Neural cell (in vitro differentiated cells): ENCODE measurements around the gene TMEM225. TPM values are rescaled to one million over a fixed set of nuclear protein-coding genes. Genes with fewer than 3 reads are reported as not detected.
"Not testable (repeated sequence)": the region's sequence is repeated elsewhere in the genome, so short reads cannot be mapped to it uniquely, and the experiment has no call there.

Experiments used
- H2AFZ ChIP-seq: fragments of 200-600, 300-800 bp; sonication (generic), shearing (Covaris generic); 2 replicates; pipeline ENCODE4 v1.6.0; 2014; ENCODE audit warnings: low read depth, mild to moderate bottlenecking, antibody characterized with exemption, low read length, moderate library complexity
- H3F3A ChIP-seq: fragments of 200-600 bp; shearing (Covaris generic); 2 replicates; pipeline ENCODE4 v1.6.1; 2016; ENCODE audit warnings: mild to moderate bottlenecking, moderate library complexity, mixed read lengths, antibody characterized with exemption, low read length; ENCODE audit not compliant: insufficient read depth, poor library complexity, severe bottlenecking
- H3K27ac ChIP-seq: fragments of 200-600, 300-800 bp; sonication (generic), shearing (Covaris generic); 2 replicates; pipeline ENCODE4 v1.5.1; 2014; ENCODE audit warnings: mild to moderate bottlenecking, low read length, moderate library complexity
- H3K27me3 ChIP-seq: fragments of 300-800, 200-600 bp; sonication (generic), shearing (Covaris generic); 2 replicates; pipeline ENCODE4 v1.6.0; 2014; ENCODE audit warnings: mild to moderate bottlenecking, low read depth, low read length, moderate library complexity; ENCODE audit not compliant: insufficient read depth
- H3K36me3 ChIP-seq: fragments of 300-800, 200-600 bp; sonication (generic), shearing (Covaris generic); 2 replicates; pipeline ENCODE4 v1.5.1; 2014; ENCODE audit warnings: mild to moderate bottlenecking, antibody characterized with exemption, low read length, moderate library complexity; ENCODE audit not compliant: insufficient read depth
- H3K4me2 ChIP-seq: fragments of 300-800, 200-600 bp; sonication (generic), shearing (Covaris generic); 2 replicates; pipeline ENCODE4 v1.6.0; 2014; ENCODE audit warnings: mild to moderate bottlenecking, low read length
- H3K4me3 ChIP-seq: fragments of 300-800, 200-600 bp; sonication (generic), shearing (Covaris generic); 2 replicates; pipeline ENCODE4 v1.5.1; 2014; ENCODE audit warnings: mild to moderate bottlenecking, low read length, moderate library complexity
- H3K79me2 ChIP-seq: fragments of 200-600 bp; shearing (Covaris generic); replicated peaks from 2 replicates; pipeline ENCODE4 v1.6.0; 2014; ENCODE audit warnings: mild to moderate bottlenecking, low read length, moderate library complexity; ENCODE audit not compliant: insufficient read depth
- H3K9ac ChIP-seq: fragments of 300-800, 200-600 bp; sonication (generic), shearing (Covaris generic); 2 replicates; pipeline ENCODE4 v1.6.1; 2016; ENCODE audit warnings: mild to moderate bottlenecking, low read length, mixed read lengths
- H3K9me2 ChIP-seq: fragments of 200-600 bp; shearing (Covaris generic); 2 replicates; pipeline ENCODE4 v1.6.1; 2016; ENCODE audit warnings: mild to moderate bottlenecking, low read length, mixed read lengths; ENCODE audit not compliant: insufficient read depth
- H3K9me3 ChIP-seq: fragments of 200-600, 300-800 bp; sonication (generic), shearing (Covaris generic); 2 replicates; pipeline ENCODE4 v1.6.1; 2016; ENCODE audit warnings: mild to moderate bottlenecking, mixed run types, low read length, moderate library complexity, mixed read lengths
- H4K20me1 ChIP-seq: fragments of 200-600 bp; shearing (Covaris generic); 2 replicates; pipeline ENCODE4 v1.6.1; 2016; ENCODE audit warnings: mild to moderate bottlenecking, mixed run types; ENCODE audit not compliant: insufficient read depth
- CTCF ChIP-seq: fragments of 450-650 bp; IDR thresholded peaks from 2 replicates; pipeline ENCODE4 v1.5.1; 2014; ENCODE audit warnings: antibody characterized with exemption, mild to moderate bottlenecking, moderate library complexity; ENCODE audit not compliant: poor library complexity, severe bottlenecking
- EP300 ChIP-seq: fragments of 450-650 bp; conservative IDR thresholded peaks from 2 replicates; pipeline ENCODE4 v1.6.1; 2014; ENCODE audit warnings: antibody characterized with exemption, mild to moderate bottlenecking, moderate library complexity; ENCODE audit not compliant: poor library complexity, severe bottlenecking
- EZH2 ChIP-seq: fragments of 200-600, 300-800 bp; shearing (Covaris generic), sonication (generic); IDR thresholded peaks from 2 replicates; pipeline ENCODE4 v1.6.1; 2014; ENCODE audit warnings: antibody characterized with exemption, low read length, borderline replicate concordance, mild to moderate bottlenecking; ENCODE audit not compliant: insufficient read depth, poor library complexity, severe bottlenecking
- MXI1 ChIP-seq: fragments of 450-650 bp; conservative IDR thresholded peaks from 2 replicates; pipeline ENCODE4 v1.6.1; 2014; ENCODE audit warnings: antibody characterized with exemption, mild to moderate bottlenecking; ENCODE audit not compliant: poor library complexity, severe bottlenecking
- POLR2AphosphoS5 ChIP-seq: IDR thresholded peaks from 2 replicates; pipeline ENCODE4 v1.6.1; 2012
- RAD21 ChIP-seq: fragments of 450-650 bp; conservative IDR thresholded peaks from 2 replicates; pipeline ENCODE4 v1.6.1; 2014; ENCODE audit warnings: antibody characterized with exemption, mild to moderate bottlenecking, moderate library complexity
- REST ChIP-seq: IDR thresholded peaks from 2 replicates; pipeline ENCODE4 v1.6.1; 2012; ENCODE audit warnings: borderline replicate concordance
- SMC3 ChIP-seq: fragments of 450-650 bp; conservative IDR thresholded peaks from 2 replicates; pipeline ENCODE4 v1.6.1; 2014; ENCODE audit warnings: antibody characterized with exemption, mild to moderate bottlenecking, moderate library complexity; ENCODE audit not compliant: poor library complexity
- TAF1 ChIP-seq: IDR thresholded peaks from 2 replicates; pipeline ENCODE4 v1.6.1; 2012; ENCODE audit warnings: low read depth
- polyA plus RNA-seq: library from polyadenylated mRNA; depleted of rRNA; stranded (reverse); fragments of >200 nt; gene quantifications from 2 replicates; pipeline ENCODE4 v1.2.3, GENCODE V29; 2014

The TMEM225 gene
- polyA plus RNA-seq, 1 donor from 2014 or later, result not detected

- Histone ChIP-seq H2AFZ (no peak overlapping the region), H3K9me2 (no peaks in the 10 kb centered on the region), H3K27ac (no peak overlapping the region), H3K9me3 (no peaks in the 10 kb centered on the region), H3K79me2 (no peaks in the 10 kb centered on the region), H3K36me3 (no peaks in the 10 kb centered on the region), H3K4me3 (no peak overlapping the region), H4K20me1 (no peaks in the 10 kb centered on the region), H3K4me2 (no peak overlapping the region), H3F3A (no peaks in the 10 kb centered on the region), H3K9ac (no peak overlapping the region), H3K27me3 (no peaks in the 10 kb centered on the region)
- TF ChIP-seq EZH2 (no peak), EP300 (no peak), POLR2AphosphoS5 (no peak), SMC3 (no peak), REST (no peak), RAD21 (no peak)
Observed at GRCh38 chr11:123880912-123881311, 4.6 kb downstream of the TMEM225 start.

- not testable (repeated sequence) for H3K4me2 ChIP-seq, H3K79me2 ChIP-seq, H3K27me3 ChIP-seq, H2AFZ ChIP-seq, H3F3A ChIP-seq, H3K9ac ChIP-seq, H3K9me3 ChIP-seq, H3K4me3 ChIP-seq, H4K20me1 ChIP-seq, H3K27ac ChIP-seq, H3K9me2 ChIP-seq, H3K36me3 ChIP-seq
Observed at GRCh38 chr11:123867795-123868194, 17.7 kb downstream of the TMEM225 start.

DNA sequence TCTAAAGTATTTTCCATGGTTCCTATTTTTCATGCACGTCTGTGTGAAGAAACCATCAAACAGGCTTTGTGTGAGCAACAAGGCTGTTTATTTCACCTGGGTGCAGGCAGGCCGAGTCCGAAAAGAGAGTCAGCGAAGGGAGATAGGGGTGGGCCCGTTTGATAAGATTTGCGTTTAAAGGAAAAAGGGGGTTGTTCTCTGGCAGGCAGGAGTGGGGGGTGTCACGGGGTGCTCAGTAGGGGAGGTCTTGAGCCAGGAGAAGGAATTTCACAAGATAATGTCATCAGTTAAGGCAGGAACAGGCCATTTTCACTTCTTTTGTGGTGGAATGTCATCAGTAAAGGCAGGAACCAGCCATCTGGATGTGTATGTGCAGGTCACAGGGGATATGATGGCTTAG lies 20.2 kb downstream of the TMEM225 start:
- H3K9me2 ChIP-seq, H3K27me3 ChIP-seq, H3K9me3 ChIP-seq, H3K27ac ChIP-seq, H3K79me2 ChIP-seq, H3K4me3 ChIP-seq, H2AFZ ChIP-seq, H3F3A ChIP-seq, H3K4me2 ChIP-seq, H4K20me1 ChIP-seq, H3K9ac ChIP-seq, H3K36me3 ChIP-seq: not testable (repeated sequence)

DNA sequence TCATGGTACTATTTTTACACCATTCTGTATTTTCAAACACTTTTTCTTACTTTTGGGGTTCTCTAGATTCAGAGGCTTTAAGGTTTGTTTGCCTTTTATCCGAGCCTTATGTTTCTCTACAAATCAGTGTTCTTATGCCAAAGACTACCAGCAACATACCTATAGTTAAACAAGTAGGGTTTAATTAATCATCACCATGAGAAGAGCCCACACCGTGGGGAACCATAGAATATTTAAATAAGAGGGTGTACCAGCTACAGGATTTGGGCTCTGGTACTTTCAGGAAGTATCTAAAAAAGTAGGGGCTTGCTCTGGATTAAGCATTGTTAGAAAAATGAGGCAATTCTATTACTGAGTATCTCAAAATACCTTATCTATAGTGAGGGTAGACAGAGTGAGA lies 25.7 kb downstream of the TMEM225 start:
- Histone ChIP-seq H3K4me3 (no peak overlapping the region), H3K36me3 (no peaks in the 10 kb centered on the region), H3K9me2 (no peaks in the 10 kb centered on the region), H3K79me2 (no peaks in the 10 kb centered on the region), H3F3A (no peaks in the 10 kb centered on the region), H3K27me3 (no peaks in the 10 kb centered on the region), H3K9ac (no peak overlapping the region), H2AFZ (no peak overlapping the region), H4K20me1 (no peaks in the 10 kb centered on the region), H3K27ac (no peak overlapping the region), H3K9me3 (no peaks in the 10 kb centered on the region), H3K4me2 (no peak overlapping the region)
- TF ChIP-seq RAD21 (no peak), EZH2 (no peak), MXI1 (no peak), EP300 (no peak), SMC3 (no peak), REST (no peak), POLR2AphosphoS5 (no peak), CTCF (no peak), TAF1 (no peak)
